Uterus (tissue), 2 donors: Measurements from ENCODE around the gene SERPINB2.

ENCODE experiments used
- POLR2A ChIP-seq, 2 donors: fragments of 450-650 bp; IDR thresholded peaks; one replicate each; pipeline ENCODE4 v1.6.1; 2016; ENCODE audit warnings: antibody characterized with exemption in 2 of 2, mild to moderate bottlenecking in 1 of 2, moderate library complexity in 1 of 2
- TF ChIP-seq, protein P1 (sequence below), 4 experiments: fragments of 200-600 bp in 2 of 4; fragments of 450-650 bp in 2 of 4; sonication (generic) in 2 of 4; IDR thresholded peaks; one replicate each; pipeline ENCODE4 v1.5.1; 2016 to 2019; ENCODE audit warnings: antibody characterized with exemption in 4 of 4, mild to moderate bottlenecking in 2 of 4, moderate library complexity in 1 of 4

DNA sequence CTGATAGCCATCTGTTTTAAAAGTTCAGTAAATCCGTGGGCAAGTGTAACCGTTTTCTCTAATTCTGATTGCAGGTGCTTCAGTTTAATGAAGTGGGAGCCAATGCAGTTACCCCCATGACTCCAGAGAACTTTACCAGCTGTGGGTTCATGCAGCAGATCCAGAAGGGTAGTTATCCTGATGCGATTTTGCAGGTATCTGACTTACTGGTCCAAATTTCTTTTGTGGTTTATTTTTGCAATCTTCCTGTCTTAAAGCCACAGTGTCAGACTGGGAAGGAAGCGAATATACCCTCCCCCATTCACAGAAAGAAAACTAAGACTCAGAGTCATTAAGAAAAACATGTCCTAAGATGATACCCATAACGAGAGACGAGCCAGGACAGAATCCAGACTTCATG is 7.7 kb downstream of the SERPINB2 start:
- no peak for TF ChIP-seq POLR2A (IDR thresholded peaks at IDR 0.05)
- TF ChIP-seq, protein P1, sequence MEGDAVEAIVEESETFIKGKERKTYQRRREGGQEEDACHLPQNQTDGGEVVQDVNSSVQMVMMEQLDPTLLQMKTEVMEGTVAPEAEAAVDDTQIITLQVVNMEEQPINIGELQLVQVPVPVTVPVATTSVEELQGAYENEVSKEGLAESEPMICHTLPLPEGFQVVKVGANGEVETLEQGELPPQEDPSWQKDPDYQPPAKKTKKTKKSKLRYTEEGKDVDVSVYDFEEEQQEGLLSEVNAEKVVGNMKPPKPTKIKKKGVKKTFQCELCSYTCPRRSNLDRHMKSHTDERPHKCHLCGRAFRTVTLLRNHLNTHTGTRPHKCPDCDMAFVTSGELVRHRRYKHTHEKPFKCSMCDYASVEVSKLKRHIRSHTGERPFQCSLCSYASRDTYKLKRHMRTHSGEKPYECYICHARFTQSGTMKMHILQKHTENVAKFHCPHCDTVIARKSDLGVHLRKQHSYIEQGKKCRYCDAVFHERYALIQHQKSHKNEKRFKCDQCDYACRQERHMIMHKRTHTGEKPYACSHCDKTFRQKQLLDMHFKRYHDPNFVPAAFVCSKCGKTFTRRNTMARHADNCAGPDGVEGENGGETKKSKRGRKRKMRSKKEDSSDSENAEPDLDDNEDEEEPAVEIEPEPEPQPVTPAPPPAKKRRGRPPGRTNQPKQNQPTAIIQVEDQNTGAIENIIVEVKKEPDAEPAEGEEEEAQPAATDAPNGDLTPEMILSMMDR (IDR thresholded peaks at IDR 0.05), result no peak
